GM21723 (cell line): ENCODE measurements around the gene CCDC85C.

ENCODE experiments used
- ATAC-seq: cut with Tn5 transposase; IDR thresholded peaks from one replicate; pipeline ENCODE4 v1.9.1; 2021; ENCODE audit warnings: mild to moderate bottlenecking, moderate library complexity; ENCODE audit not compliant: unreplicated experiment

Gene CCDC85C

DNA sequence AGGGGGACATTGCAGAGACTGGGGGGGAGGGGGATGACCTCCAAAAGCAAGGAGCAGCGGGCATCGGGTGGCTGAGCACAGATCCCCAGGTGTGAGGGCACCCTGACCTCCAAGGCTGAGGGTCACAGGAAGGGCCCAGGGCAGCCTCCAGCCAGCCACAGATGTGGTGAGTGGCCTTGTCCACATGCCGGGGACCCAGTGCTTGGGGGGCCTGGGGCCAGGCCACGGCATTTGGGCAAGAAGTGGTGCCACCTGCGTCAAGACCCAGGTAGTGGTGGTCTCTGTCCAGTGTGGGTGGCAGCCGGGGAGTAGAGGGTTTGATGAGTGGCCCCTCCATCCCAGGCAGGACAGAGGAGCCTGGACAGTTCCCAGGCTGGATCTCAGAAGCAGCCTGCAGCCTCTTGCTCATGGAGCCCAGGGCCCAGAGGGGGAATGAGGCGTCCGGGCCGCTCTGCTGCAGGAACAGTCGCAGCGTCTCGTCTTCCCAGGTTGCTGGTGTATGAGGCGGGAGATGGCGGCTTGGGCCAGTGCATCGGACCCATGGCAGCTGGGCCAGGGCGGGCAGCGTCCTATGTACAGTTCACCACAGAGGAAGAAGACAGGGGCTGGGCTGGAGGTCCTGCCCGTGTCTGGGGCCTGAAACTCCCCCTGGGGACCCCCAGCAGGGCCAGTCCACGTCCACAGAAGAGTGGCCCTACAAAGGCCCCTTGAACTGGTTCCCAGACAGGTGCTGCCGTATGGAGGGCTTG, 89.3 kb downstream of the CCDC85C start:
- ATAC-seq = no peak

DNA sequence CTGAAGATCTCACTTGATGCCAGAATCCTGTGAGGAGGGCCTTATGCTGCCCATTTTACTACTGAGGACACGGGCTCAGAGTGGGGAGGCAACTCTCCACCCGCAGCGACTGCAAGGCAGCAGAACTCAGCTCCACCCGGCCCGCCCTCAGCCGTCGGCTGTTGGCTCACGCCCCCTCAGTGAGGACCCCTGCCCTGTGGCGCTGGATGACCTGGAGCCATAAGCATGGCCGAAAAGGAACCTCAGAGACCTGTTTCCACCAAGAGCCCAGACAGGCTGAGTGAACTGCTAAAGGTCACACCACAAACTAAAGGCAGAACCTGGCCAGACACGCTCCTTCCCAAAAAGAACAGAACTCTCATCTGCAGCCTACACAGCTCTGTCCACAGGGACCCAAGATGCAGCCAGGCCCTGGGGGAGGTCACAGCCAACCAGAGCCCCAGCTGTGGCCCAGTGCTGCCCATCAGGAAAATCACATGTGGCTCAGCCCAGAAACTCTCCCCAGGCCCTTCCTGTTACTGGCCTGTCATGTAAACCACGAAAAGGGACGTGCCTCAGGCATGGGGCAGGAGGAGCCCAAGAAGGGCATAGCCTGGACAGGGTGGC, 90.0 kb downstream of the CCDC85C start:
- no peak for ATAC-seq

DNA sequence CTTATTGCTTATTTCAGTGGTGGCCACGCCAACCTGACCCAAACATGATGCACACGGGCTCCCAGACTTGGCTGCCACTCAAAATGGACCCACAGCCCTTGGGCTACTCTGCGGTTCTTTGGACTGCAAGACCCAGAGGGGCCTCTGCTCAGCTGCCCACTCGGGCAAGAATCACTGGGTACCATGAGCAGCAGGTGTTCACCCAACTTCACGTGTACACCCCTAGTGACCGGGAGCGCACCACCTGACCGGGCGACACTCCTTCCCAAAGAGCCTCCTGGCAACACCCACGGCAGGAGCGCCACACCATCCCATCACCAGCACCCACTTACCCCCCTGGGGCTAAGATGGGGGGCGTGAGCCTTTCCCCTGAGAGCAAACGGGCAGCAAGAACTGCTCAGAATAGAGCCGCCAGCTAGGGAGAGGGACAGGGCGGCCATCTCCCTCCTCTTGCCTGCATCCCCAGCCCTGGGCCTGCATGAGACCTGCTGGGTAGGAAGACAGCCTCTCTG, 90.8 kb downstream of the CCDC85C start:
- no peak for ATAC-seq

DNA sequence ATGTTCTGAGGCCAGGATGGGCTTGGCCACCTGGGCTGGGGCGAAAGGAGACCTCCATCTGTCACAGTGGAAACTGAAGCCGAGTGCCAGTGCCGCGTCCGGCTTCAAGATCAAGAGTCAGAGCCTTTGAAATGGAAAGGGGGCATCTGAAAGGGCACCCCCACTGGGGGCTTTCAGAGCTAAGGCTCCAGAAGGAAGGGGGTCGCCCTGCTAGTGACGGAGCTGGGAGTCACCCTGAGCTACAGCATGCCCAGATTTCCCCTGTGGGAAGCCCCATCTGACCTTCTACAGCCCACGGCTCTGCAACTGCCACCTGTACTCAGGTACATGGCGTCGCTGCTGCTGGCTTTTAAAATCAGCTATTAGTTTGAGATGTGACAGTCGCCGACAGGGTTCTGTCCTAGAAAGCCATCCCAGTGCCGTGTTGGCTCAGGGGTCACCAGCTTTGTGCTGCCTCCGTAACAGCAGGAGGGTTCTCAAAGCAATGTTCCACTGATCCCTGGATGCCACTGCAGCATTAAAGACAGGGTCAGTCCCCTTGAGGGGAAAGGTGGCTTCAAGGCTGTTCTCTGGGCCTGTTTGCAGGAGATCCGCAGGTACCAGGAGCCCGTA, 91.3 kb downstream of the CCDC85C start:
- ATAC-seq = no peak

DNA sequence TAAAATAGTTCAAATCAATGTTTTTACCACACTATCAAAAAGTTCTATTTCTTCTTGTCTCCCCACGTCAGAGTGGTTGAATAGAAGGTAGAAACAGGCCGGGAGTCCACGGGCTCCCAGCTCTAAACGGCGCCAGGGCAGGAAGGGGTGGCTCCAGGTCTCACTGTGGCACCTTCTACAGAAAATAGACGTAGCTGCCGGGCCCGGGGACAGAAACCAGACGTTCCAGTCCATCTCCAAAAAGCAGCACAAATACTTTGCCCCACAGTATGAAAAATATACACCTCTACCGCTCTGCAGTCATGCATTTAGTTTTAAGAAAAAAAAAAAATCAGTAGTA, 91.9 kb downstream of the CCDC85C start:
- no peak for ATAC-seq

DNA sequence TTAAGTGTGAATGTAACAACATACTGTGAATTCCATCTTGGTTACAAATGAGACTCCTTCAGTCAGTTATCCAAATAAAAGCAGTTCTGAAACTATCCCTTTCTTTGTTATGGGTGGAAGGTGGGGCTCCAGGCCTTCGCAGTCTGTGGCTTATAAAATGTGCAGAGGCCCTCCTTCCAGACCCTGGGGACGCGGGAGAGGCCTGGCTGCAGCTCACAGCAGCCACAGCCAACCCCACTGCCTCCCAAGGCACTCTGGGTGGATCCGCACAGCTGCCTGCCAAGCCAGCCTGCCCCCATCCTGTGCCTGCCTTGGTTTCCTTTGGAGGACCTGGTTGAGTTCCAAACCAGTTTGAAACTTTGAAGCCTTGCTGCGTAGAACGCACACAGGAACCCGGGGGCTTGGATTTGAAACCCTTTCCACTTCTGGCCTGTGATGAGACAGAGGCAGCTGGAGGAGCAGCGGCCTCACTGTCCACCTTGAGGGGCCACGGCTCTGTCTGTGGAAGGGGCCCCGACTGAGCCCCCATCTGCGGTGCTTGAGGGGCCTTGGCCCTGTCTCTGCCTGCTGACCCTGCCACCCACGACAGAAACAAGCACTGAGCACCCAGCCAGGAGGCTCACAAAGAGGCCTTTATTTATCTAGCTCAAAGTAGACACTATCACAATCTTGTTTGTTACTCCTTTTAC, 92.4 kb downstream of the CCDC85C start:
- no peak for ATAC-seq

DNA sequence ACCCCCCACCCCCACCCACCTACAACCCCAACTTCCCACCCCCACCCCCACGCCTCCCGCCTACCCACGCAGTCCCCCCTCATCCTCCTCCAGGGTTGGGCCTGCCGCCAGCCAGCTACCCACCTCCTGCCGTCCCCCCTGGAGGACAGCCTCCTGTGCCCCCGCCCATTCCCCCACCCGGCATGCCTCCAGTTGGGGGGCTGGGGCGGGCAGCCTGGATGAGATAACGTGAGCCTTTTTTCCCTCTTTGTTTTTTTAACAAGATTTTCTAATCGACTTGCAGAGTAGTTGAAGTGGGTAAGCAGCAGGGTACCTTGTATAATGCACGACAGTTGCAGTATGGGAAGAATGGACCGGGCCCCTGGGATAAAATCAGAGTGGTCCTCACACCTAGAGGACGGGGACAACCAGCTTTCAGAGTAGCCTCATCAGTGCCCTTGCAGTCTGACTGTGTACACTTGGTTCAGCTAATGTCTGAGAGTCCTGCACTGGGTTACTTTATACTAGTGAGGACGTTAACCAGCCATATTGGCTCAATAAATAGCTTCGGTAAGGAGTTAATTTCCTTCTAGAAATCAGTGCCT, 93.4 kb downstream of the CCDC85C start:
- no peak for ATAC-seq

DNA sequence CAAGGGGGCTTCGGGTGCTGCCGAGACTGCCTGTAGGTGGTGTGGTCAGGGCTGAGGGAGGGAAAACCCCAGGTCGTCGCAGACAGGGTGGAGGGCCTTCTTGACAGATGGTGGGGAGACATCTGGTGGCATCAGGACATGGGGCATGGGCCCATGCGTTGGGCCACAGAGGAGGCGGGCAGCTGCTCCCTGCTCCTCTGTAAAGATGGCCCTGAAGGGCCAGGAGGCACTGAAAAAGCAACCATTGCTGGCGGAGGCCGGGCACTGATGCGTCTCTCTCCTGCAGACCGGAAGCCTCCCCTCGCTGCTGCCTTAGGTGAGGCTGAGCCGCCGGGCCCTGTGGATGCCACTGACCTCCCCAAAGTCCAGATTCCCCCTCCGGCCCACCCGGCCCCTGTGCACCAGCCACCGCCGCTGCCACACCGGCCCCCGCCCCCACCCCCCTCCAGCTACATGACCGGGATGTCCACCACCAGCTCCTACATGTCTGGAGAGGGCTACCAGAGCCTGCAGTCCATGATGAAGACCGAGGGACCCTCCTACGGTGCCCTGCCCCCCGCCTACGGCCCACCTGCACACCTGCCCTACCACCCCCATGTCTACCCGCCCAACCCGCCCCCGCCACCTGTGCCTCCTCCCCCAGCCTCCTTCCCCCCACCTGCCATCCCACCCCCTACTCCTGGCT, 94.0 kb downstream of the CCDC85C start:
- no peak for ATAC-seq

DNA sequence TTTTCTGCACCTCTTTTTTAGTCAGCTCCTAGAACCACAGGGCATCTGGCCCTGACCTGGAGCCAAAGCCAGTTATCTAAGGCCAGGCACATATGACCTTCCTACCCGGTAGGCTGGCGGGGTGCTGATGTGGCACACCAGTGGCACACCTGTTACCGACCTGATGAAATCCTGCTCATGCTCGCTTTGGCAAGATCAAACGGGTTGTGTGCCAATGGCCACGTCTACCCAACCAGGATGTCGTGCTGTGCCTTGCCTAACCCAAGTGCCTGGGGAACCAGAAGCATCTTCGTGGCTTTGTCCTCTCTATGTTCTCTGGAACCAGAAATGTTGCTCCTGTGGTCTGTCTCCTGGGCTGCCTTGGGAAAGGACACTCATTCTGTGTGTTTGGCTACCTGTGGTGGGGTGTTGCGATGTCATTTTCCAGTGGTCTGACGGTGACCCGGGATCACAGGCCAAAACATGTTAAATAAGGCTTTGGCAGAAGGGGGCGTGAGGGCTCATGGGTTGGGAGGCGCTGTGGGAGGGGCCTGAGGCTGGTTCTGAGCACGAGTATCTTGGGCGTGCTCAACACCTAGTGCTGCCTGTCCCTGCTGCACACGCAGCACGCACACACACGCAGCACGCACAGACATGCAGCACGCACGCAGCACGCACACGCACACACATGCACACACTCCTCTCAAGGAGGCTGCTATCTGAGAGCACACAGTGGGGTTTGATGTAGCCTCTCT, 94.9 kb downstream of the CCDC85C start:
- no peak for ATAC-seq

DNA sequence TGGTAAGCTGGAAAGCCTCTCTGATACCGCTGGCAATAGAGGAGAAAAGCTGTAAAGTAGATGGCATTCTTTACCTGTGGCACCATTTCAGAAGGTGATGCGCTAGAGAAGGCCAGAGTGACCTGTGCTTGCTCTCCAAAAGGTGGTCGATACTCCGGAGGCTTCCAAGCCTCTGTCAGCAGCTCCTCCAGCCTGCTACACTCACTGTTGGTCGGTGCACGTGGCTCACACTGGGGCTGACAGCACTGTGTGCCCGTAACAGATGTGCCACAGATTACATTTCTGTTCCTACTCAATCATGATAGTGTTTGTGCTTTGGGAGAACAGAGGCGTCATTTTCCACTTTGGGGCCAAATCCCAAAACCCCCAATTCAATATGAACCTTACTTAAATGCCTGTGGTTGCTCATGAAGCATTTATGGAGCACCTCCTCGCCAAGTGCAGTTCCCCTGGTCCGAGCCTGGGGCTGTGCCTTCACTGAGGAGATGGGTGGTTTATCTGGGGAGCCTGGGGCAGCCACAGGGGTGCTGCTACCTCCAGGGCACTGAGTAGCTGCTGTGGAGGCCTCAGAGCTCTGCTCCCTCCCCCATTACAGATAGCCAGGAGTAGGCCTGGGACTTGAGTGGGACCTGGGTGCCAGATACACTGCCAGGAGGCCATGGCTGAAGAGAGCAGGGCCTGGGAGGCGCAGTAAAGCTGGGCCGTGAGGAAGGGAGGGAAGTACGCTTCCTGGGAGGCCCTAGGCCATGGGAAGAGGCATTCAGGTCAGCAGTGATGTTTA, 96.0 kb downstream of the CCDC85C start:
- no peak for ATAC-seq

DNA sequence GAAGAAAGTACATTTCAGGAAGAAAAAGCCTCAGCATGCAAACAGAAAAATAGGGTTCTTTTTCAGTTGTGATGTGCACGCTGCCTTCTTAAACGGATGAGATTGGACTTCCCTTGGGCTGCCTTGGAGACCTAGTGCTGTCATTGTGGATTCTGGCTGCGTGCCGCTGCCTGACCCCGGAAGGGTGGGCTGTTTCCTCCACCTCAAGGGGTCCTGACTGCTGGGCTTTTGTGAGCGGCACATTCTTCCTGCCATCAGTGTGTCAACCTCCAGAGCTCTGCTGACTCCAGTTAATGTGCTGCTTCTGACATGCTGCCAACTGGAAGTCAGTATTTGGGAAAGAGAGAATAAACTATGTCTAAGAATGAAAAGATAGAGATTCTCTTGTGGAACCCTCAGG, 97.7 kb downstream of the CCDC85C start:
- no peak for ATAC-seq

DNA sequence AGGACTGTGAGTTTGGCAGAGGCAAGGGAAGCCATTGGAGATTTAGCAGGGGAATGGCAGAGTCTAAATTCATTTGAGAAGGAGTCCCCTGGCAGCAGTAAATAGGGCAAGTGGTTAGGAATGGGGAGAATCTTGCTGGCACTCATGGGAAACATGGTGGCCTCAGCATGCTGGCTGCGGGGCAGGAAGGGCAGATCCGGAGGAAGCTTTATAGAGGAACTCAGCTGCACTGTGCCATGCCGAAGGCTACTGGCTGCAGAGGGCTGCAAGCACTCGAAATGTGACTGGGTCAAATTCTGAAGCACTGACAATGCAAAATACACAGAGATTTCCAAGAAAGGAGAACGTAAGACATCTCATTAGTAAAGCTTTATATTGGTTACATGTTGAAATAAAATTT, 98.9 kb downstream of the CCDC85C start:
- ATAC-seq = no peak

DNA sequence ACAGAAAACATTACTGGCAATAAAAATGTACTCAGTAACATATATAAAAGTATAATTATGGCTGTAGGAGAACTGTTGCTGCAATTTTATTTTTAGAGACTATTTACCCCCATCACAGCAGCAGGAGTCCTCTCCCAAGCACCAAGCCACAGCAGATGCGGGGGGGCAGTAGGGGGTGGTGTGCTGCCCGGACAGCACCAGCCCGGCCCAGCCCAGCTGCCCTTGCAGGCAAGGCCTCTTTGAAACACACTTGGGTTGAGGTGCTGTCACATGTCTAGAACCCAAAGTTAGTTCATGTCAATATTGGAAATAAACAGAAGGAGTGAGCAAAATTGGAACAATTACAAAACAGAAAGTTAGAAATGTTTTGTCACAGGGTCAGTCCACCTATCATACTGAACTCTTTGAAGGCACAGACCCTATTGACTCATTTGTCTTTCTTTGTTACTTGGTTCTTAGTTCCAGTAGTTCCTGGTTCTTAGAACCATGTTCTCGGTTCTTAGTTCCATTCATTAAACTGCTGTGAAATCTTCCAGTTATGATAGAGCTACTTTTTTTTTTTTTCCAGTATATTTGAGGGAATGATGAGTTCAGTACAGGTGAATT, 100.1 kb downstream of the CCDC85C start:
- ATAC-seq = no peak

DNA sequence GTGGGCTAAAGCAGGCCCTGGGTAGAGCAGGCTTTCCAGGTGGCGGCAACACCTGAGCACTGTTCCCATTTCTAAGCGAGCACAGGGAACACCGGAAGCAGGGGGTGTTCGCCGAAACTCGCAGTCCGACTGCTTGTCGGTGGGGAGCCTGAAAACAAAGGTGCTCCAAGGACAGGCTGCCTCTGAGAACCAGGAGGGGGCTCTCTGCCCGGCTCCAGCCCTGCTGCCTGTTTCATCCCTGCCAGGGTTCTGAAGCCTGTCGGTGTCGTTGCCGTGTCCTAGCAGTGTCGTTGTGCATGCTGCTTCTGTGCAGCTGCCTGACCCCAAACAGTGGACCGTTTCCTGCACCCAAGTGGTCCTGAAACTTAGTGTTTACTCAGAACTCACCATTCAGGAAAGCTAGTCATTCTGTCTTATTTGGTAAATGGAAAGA, 101.0 kb downstream of the CCDC85C start:
- ATAC-seq = no peak

DNA sequence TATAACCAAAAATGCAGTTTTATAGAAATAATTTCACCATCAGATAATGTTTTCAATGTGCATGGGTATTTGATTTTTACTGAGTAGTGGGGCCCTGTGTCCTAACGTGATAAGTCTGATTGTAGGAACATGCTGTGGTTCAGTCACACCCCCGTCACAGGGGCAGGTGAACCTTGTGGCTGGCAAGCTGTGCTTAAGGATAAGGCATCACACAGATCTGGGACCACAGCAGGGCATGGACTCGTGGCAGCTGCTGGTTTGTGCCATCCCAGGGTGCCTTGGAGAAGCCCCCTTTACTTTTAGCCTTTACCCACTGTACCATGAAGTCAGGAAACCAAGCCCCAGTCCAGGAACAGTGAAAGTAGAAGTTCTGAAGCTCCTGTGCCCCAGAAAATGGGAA, 106.1 kb downstream of the CCDC85C start:
- no peak for ATAC-seq

DNA sequence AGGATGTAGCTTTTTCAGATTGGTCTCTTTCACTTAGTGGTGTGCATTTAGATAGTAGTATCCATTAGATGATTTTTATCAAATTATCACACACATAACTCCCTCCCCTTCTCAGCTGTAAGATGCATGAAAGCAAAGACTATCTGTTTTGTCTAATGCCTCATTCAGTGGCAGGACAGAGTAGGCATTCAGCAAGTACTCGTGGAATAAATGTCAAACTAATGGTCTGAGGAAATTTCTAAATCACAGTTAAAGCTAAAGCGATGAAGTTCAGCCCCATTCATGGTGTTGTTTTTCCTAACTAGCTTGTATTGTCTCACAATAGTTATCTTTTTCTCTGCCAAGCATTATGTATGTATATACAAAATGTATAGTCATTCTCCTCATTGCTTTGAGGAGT, 106.7 kb downstream of the CCDC85C start:
- no peak for ATAC-seq

DNA sequence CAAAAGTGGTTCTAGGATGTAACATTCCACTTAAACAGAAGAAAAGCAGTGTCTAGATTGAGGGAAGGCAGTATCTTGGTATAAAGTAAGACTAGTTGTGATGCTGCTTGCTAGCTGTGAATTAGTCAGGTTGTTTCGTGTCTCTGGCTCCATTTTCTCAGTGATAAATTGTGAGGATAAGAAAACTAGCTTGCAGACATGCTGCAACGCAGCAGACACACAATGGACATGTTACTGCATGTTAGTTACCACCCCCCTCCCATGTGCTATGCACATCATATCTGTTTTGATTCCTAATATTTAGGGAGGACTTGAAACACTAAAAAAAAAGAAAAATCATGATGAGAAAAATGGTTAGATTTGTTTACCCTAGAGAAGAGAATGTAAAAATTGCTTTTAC, 119.9 kb downstream of the CCDC85C start:
- no peak for ATAC-seq

DNA sequence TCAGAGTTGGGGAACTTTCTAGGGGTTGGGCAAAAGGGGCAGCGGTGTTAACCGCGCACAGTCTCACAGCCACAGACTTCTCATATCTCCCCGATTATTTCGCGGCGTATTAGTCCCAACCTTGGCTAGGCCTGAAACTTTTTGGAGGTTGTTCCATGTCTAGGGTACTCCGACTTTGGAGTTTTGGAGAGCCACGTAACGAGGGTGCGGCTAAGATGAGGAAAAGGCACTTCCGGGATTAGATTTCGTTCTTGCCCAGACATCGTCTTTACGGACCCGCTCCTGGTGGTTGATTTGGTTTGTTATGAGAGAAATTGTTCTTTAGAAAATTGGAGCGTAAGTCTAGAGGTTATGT, 122.3 kb downstream of the CCDC85C start:
- no peak for ATAC-seq
